Keratinocyte (primary cell): ENCODE data around the gene CCDC12. TPM values are rescaled to one million over a fixed set of nuclear protein-coding genes. Genes with fewer than 3 reads are reported as not detected.
A peak's percentile ranks its signal among the peaks of the same experiment; 100 is the strongest.

Experiments used
- DNase-seq: peaks from one replicate; pipeline ENCODE4 v3.0.0-alpha.2; 2011; ENCODE audit warnings: low read depth, missing footprints, low spot score
- FAIRE-seq: peaks from 2 replicates; lab custom pipeline; 2011; peaks lifted over from hg19 to GRCh38; lab: Jason Lieb, UNC
- H2AFZ ChIP-seq: 2 replicates; pipeline ENCODE4 v1.6.0; 2012; ENCODE audit warnings: low read length, control low read depth, inconsistent platforms; ENCODE audit not compliant: control insufficient read depth
- H3K27ac ChIP-seq: 2 replicates; pipeline ENCODE4 v1.5.1; 2011; ENCODE audit warnings: low read length; ENCODE audit not compliant: control insufficient read depth, insufficient read depth
- H3K27me3 ChIP-seq: 3 replicates; pipeline ENCODE4 v1.6.0; 2011; ENCODE audit warnings: low read length; ENCODE audit not compliant: control insufficient read depth, insufficient read depth; ENCODE audit errors: extremely low read depth
- H3K36me3 ChIP-seq, 2 experiments: 2 replicates in 1 of 2; 3 replicates in 1 of 2; pipeline ENCODE4 v1.5.1; 2011; ENCODE audit warnings: low read length in 2 of 2, mild to moderate bottlenecking in 1 of 2; ENCODE audit not compliant: control insufficient read depth in 2 of 2, insufficient read depth in 2 of 2; ENCODE audit errors: extremely low read depth in 1 of 2
- H3K4me1 ChIP-seq: 3 replicates; pipeline ENCODE4 v1.5.1; 2011; ENCODE audit warnings: low read length; ENCODE audit not compliant: control insufficient read depth, insufficient read depth; ENCODE audit errors: extremely low read depth
- H3K4me2 ChIP-seq: 3 replicates; pipeline ENCODE4 v1.6.0; 2011; ENCODE audit warnings: low read depth, low read length; ENCODE audit not compliant: control insufficient read depth, insufficient read depth; ENCODE audit errors: extremely low read depth
- H3K4me3 ChIP-seq, 3 experiments: fragments of 200-600 bp in 1 of 3; sonication (generic) in 1 of 3; 2 replicates in 2 of 3; 3 replicates in 1 of 3; pipeline ENCODE4 v1.5.1; 2011 to 2016; ENCODE audit warnings: low read length in 3 of 3, mild to moderate bottlenecking in 3 of 3, control low read depth in 2 of 3, inconsistent platforms in 1 of 3, low read depth in 1 of 3, mixed read lengths in 1 of 3, mixed run types in 1 of 3, moderate library complexity in 1 of 3; ENCODE audit not compliant: control insufficient read depth in 2 of 3, insufficient read depth in 2 of 3; ENCODE audit errors: extremely low read depth in 1 of 3
- H3K79me2 ChIP-seq: 2 replicates; pipeline ENCODE4 v1.6.0; 2012; ENCODE audit warnings: low read length; ENCODE audit not compliant: control insufficient read depth, insufficient read depth
- H3K9ac ChIP-seq: 3 replicates; pipeline ENCODE4 v1.6.0; 2011; ENCODE audit warnings: low read length; ENCODE audit not compliant: control insufficient read depth, insufficient read depth; ENCODE audit errors: extremely low read depth
- H3K9me1 ChIP-seq: 3 replicates; pipeline ENCODE4 v1.6.0; 2011; ENCODE audit warnings: low read length; ENCODE audit not compliant: control insufficient read depth, insufficient read depth; ENCODE audit errors: extremely low read depth
- H3K9me3 ChIP-seq: 2 replicates; pipeline ENCODE4 v1.5.1; 2012; ENCODE audit warnings: low read depth, low read length; ENCODE audit not compliant: control insufficient read depth
- H4K20me1 ChIP-seq: 3 replicates; pipeline ENCODE4 v1.6.0; 2011; ENCODE audit warnings: low read length; ENCODE audit not compliant: control insufficient read depth, insufficient read depth; ENCODE audit errors: extremely low read depth
- CTCF ChIP-seq, 3 experiments: IDR thresholded peaks in 1 of 3; conservative IDR thresholded peaks in 1 of 3; optimal IDR thresholded peaks in 1 of 3; 2 replicates in 2 of 3; 3 replicates in 1 of 3; pipeline versions ENCODE3 to v1.5.1; 2011; ENCODE audit warnings: low read length in 3 of 3, mild to moderate bottlenecking in 3 of 3, moderate library complexity in 2 of 3, control low read depth in 1 of 3, inconsistent platforms in 1 of 3; ENCODE audit not compliant: insufficient read depth in 2 of 3; ENCODE audit errors: extremely low read depth in 1 of 3
- EZH2 ChIP-seq: IDR thresholded peaks from one replicate; pipeline ENCODE4 v1.6.1; 2012; ENCODE audit warnings: inconsistent platforms, mild to moderate bottlenecking, low read length, moderate library complexity
- dilution Hi-C: fragments of 300-500 bp; cut with MboI; formaldehyde crosslinking; loops from one replicate; pipeline ENCODE4 v1.7.0; 2020; ENCODE audit warnings: low sequenced_read_pairs; ENCODE audit not compliant: extremely low pct_ligation_motif_present
- polyA plus RNA-seq, 5 experiments: library from polyadenylated mRNA; depleted of rRNA in 3 of 5; stranded (reverse) in 3 of 5; stranded (forward) in 1 of 5; unstranded in 1 of 5; fragments of >200 nt; gene quantifications; 1 replicate in 1 of 5; 2 replicates in 3 of 5; 3 replicates in 1 of 5; pipeline versions ENCODE4 v1.2.1 to v1.2.3, GENCODE V29; 2011 to 2012; ENCODE audit warnings: missing spikeins in 2 of 5, low read depth in 1 of 5, low replicate concordance in 1 of 5

Gene CCDC12
- polyA plus RNA-seq, 1 donor (not counting 4 experiments of a cell fraction or from before 2014, with no cell fraction given), result 27.5 TPM

GRCh38 chr3:46947546-46947901 is 29.0 kb downstream of the CCDC12 start:
- peaks cover 0 to 12% of the 10 kb centered on the region in 2 experiments for H3K36me3 ChIP-seq
- no peaks in the 10 kb centered on the region for H3K9me3 ChIP-seq
- H3K4me1 ChIP-seq, result peaks cover 74% of the 10 kb centered on the region
- H2AFZ ChIP-seq, result no peak overlapping the region
- DNase-seq, result no peak
- H3K4me3 ChIP-seq, result no peak overlapping the region
- peaks cover 18% of the 10 kb centered on the region for H3K9me1 ChIP-seq
- dilution Hi-C loops, result no loop called here
- H3K27me3 ChIP-seq, result no peaks in the 10 kb centered on the region
- peaks cover 25% of the 10 kb centered on the region for H4K20me1 ChIP-seq
- H3K27ac ChIP-seq, result peak overlapping the region; percentile 95
- H3K4me2 ChIP-seq, result peak overlapping the region; percentile 67
- FAIRE-seq, result no peak
- TF ChIP-seq CTCF (optimal IDR thresholded peaks at IDR 0.05 in 1 of 3, IDR thresholded peaks at IDR 0.05 in 1 of 3, conservative IDR thresholded peaks at IDR 0.05 in 1 of 3; ENCODE audit: extremely low read depth in 1 of 3, insufficient read depth in 2 of 3, low read length in 3 of 3) (no peak), EZH2 (no peak)
- H3K9ac ChIP-seq, result peak overlapping the region; percentile 67
- H3K79me2 ChIP-seq, result peaks cover 65% of the 10 kb centered on the region

GRCh38 chr3:46946856-46947545 is 29.5 kb downstream of the CCDC12 start:
- dilution Hi-C loops, result no loop called here
- DNase-seq, result no peak
- TF ChIP-seq CTCF (optimal IDR thresholded peaks at IDR 0.05 in 1 of 3, IDR thresholded peaks at IDR 0.05 in 1 of 3, conservative IDR thresholded peaks at IDR 0.05 in 1 of 3; ENCODE audit: extremely low read depth in 1 of 3, insufficient read depth in 2 of 3, low read length in 3 of 3), result no peak
- TF ChIP-seq EZH2, result no peak
- peak overlapping the region; percentile 67 for H3K9ac ChIP-seq
- H3K36me3 ChIP-seq, result peaks cover 0 to 10% of the 10 kb centered on the region in 2 experiments
- no peak overlapping the region for H3K4me3 ChIP-seq
- FAIRE-seq, result peak; percentile 72
- H4K20me1 ChIP-seq, result peaks cover 20% of the 10 kb centered on the region
- no peaks in the 10 kb centered on the region for H3K9me3 ChIP-seq
- peaks cover 14% of the 10 kb centered on the region for H3K9me1 ChIP-seq
- peak overlapping the region; percentile 95 for H3K27ac ChIP-seq
- peaks cover 79% of the 10 kb centered on the region for H3K4me1 ChIP-seq
- H3K27me3 ChIP-seq, result no peaks in the 10 kb centered on the region
- H2AFZ ChIP-seq, result no peak overlapping the region
- peak overlapping the region; percentile 67 for H3K4me2 ChIP-seq
- H3K79me2 ChIP-seq, result peaks cover 65% of the 10 kb centered on the region
